NCI-H510A (cell line): ENCODE measurements around the gene GPC5.
"Not testable (repeated sequence)": the region's sequence is repeated elsewhere in the genome, so short reads cannot be mapped to it uniquely, and the experiment has no call there.

Experiments
- DNase-seq: peaks from one replicate; lab custom pipeline; 2025; lab: John Stamatoyannopoulos, UW

GPC5 gene

DNA sequence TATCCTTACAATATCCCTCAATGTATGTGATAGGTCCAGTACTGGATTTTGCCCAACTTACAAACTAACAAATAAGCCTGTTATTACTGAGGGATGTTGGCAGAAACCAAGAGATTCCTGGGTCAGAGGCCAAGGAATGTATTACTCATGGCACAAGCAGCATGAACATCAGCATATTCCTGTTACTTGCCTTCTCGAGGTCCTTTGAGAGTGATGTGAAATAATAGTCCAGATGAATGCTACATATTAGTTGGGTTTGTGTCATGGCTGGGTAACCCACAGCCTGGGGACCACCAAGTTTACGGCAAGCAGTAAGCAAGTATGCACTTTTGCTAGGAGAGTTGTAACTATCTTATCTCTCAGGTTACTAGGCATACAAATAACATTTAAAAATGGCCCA lies 1443.7 kb downstream of the GPC5 start:
- no peak for DNase-seq

DNA sequence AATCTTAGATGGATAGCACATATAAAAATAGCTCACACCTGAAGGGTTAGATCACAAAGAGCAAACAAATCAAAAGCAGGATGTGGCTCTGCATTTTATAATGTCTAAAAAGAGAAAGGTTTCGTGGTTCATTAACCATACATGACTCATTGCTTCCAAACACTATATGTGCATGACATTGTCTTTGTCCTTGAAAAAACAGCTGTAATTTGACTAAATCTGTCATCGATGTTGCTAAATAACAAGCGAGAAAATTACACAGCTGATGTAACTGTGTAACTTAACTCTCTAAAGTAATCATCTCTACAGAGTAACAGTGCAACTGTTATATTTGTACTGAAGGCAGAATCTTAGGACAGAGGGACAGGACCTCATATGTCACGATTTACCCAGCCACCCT lies 1445.1 kb downstream of the GPC5 start:
- DNase-seq: no peak

GRCh38 chr13:92849381-92849780 lies 1451.0 kb downstream of the GPC5 start:
- DNase-seq: no peak

GRCh38 chr13:92864584-92865284 lies 1466.3 kb downstream of the GPC5 start:
- DNase-seq: no peak

GRCh38 chr13:92873029-92873428 lies 1474.6 kb downstream of the GPC5 start:
- no peak for DNase-seq

DNA sequence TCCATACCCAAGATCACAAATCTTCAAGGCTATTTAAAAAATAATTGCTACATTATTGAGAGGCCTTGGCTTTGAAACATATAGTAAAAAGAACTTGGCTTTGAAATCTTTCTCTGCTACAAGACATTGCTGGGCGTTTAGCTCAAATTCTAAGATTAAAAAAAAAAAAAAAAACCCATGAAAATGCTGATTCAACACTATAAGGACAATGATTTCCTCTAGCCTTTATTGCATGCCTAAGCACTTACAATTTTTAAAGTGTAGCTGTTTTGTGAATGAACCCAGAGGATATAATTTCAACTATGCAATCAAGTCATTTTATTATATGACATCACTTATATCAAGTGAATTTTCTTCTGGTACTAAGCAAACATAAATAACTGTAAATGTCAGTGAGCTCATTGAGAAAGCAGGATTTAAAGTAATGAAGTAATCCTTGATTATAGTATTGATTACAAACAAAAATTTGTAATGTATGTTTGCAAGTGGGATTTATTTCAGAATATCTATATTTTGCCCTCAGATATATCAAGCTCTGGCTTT lies 1488.2 kb downstream of the GPC5 start:
- no peak for DNase-seq

DNA sequence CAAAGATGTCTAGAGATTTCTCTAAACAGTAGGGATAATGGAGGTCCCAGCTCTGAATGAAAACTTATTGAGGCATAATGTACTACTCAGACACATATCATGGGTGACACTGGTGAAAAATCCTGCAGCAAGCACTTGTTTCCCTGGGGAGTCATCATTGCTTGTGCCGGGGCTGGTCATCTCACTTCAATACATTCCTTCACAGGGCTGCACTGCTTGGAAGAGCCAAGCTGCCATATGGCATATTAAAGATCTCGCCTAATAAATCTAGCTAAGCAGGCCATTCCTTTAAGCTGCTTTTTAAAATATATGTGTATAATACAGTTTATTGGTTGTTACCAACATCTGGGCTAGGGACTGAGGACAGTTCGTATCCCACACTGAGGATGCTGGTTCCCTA lies 1496.0 kb downstream of the GPC5 start:
- no peak for DNase-seq

GRCh38 chr13:92896842-92897241 lies 1498.4 kb downstream of the GPC5 start:
- DNase-seq: no peak

DNA sequence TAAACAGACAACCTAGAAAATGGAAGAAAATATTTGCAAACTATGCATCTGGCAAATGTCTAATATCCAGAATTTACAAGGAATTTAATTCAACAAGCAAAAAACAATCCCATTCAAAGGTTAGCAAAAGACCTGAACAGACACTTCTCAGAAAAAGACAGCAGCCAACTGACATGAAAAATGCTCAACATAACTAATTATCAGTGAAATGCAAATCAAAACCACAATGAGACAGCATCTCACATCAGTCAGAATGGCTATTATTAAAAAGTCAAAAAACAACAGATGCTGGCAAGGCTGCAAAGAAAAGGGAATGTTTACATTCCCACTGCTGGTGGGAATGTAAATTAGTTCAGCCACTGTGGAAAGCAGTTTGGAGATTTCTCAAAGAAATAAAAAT lies 1500.5 kb downstream of the GPC5 start:
- DNase-seq: not testable (repeated sequence)

DNA sequence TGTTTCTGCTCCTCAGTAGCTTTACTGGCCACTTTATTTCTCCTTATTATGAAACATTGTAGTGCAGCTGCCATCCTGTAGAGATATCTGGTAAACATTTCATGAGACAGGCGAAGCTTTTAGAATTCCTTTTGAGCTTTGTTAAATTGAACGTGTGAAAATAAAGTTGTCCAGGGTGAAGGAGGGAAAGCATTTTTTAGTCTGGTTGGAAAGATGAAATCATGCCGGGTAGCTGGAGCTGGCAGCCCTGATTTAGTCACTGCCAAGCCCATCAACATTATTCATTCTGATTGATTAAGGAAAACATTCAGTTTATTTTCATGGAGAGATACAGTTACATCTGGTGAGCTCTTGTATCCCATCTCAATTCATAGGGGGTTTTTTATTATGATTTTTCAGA lies 1502.0 kb downstream of the GPC5 start:
- no peak for DNase-seq

- DNase-seq: no peak
These were observed 1503.3 kb downstream of the GPC5 start for GRCh38 chr13:92901739-92902138.

DNA sequence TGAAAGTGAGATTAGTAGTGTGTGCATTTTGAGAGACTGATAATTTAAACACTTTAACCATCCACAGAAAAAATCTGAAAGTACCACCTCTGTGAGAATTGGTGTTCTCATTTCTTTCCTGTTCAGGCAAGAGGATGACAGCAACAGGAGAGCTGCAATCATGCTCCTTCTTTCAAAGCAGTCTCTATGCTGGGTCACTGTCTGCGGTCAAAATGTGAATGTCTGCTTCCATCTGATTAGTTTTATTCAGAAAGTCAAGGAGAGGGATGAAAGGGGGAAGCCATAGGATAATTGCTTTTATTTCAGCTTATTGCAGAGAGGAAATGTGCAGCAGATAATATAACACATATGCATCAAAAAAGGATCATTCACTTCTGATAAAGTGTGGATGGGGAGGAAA lies 1514.2 kb downstream of the GPC5 start:
- no peak for DNase-seq

DNA sequence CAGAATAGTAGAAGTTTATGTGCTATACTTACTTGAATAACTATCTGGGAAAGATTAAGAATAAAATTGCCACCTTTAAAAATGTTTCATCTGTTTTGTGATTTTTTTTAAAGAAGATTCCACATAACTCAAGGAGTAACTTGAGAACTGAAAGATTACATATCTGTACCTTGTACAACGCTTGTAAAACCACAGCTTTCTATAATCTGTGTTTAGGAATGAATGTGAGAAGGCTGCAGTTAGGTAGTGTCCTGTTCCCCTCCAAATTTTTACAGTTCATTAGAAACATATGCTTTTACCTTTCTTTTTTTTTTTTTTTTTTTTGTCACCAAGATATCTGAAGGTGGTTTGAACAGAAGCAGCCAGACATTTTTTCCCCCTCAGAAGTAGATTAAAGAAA lies 1515.4 kb downstream of the GPC5 start:
- DNase-seq: no peak
